Endometrium (tissue), 2 donors: ENCODE results near the gene BTBD2.

Experiments used
- FAIRE-seq: peaks from 2 replicates; lab custom pipeline; 2012; peaks lifted over from hg19 to GRCh38; lab: Jason Lieb, UNC
- donor health status: control.
- donor health status: control.

The BTBD2 gene

DNA sequence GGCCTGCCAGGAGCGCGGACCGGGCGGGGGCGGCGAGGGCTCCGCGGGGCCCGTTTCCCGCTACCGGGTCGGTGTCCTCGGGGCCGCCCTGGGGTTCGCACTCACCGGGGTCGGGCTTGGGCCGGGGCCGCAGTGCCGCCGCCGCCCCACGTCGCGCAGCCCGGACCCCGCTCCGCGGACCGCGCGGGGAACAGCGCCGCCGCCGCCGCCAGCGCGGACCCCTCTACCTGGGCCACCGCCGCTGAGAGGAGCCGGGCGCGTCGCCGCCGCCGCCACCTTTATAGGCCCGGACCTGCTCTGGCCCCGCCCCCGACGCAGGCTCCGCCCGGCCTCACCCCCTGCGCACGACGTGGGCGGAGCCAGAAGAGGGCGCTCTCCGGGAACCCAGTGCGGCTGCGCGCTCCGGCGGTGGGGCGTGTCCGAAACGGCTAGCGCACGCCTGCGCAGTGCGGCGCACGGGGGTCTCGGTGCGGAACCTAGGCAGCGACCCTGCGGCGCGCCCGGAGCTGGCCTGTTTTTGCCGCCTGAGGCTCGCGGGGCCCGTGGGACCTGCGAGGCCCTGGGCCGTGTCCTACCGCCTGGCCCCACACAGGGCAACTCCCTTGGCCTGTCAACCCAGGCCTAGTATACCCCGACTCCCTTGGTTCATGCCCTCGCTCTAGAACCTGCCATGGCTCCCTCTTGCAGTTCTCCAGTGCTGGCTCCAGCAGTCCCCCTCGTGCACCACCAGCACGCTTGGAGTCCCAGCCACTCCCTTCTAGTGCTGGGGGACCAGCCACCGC is 35.7 kb upstream of the BTBD2 start, which contains the start of gene MKNK2:
MKNK2 (minus strand) TSS at position 254 of the 782 bp plus-strand sequence. CDS start 393 bp downstream, outside the sequence.
- no peak for FAIRE-seq

DNA sequence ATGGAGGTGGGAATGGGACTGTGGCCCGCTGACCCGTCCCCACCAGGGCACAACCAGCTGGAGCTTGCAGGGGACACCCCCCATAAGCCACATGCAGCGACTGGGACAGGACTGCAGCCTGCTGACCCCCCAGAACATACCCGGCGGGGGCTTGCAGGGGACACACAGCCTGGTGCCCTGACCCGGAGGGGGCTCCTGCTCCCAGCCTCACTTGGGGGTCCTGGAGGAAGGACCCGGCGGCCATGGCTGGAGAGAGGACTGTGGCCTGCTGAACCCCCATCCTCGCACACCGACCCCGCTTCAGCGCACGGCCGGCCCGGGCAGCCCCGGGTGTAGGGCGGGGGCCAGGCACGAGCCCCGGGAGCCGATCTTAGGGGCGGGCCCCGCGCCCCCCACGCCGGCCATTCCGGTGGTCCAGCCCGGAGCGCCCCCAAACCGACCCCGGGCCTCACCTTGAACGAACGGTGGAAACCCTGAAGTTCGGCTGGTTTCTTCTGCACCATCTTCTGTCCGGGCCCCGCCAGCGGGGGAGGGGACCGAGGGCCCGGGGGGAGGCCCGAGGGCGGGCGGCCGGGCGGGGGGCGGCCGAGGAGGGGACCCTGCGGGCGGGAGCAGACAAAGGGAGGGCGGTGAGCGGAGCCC is 35.0 kb upstream of the BTBD2 start:
- no peak for FAIRE-seq

DNA sequence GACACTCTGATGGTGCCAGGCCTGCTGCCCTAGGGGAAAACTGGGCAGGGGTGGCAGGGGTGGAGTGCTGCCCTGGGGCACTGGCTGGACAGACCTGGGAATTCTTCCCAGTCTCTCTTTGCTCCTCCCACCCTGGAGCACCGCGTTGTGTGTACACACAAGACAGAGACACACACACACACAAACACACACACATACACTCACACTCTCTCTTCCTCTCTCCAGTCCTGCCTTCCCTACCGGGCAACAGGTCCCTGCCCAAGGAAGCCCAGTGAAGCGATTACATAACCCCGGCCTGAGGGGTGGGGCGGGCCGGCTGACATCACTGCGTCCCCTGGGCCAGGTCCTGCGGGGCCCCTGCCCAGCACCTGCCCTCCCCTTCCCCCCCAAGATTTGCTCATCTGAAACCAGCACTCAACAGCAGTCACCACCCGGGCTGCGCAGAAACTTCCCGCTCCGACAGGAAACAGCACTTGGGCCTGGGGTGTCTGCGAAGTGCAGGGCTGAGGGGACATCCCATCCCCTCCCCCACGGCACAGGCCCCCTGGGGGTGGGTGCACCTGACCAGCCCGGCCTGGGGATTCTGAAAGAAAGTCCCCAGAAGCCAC is 34.3 kb upstream of the BTBD2 start:
- FAIRE-seq, result no peak

DNA sequence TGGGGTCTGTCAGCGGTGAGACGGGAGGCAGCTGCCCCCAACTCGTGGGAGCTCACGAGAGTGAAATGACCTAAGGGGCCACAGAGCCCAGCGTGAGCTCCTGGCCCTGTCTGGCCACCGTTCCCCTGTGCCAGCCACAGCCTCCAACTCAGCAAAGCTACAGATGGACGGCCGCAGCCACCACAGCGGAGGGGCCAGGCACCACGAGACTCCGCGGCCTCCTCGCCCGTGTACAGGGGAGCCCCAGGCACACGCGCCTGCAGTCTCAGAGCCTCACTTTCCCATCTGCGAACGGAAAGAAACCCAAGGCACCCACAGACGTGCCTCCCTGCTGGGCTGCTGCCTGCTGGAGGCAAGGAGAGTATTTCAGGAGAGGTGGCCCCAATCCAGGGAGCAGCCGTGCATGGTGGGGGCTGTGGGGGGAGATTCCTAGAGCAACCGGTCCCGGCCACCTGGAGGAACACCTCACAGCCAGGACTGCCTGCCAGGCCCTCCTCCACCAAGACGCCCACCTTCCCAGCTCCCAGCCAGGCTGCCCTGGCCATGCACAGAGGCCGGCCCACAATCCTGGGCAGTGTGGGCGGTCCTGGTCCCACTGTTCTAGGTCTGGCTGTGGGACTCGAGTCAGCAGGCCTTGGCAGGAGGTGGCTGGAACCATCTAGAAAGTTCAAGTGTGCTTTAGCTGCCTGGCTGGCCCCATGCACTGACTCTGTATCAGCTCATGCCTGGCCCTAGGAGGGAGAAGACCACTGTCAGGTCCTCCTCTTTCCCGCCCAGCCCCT is 33.6 kb upstream of the BTBD2 start:
- FAIRE-seq, result no peak

DNA sequence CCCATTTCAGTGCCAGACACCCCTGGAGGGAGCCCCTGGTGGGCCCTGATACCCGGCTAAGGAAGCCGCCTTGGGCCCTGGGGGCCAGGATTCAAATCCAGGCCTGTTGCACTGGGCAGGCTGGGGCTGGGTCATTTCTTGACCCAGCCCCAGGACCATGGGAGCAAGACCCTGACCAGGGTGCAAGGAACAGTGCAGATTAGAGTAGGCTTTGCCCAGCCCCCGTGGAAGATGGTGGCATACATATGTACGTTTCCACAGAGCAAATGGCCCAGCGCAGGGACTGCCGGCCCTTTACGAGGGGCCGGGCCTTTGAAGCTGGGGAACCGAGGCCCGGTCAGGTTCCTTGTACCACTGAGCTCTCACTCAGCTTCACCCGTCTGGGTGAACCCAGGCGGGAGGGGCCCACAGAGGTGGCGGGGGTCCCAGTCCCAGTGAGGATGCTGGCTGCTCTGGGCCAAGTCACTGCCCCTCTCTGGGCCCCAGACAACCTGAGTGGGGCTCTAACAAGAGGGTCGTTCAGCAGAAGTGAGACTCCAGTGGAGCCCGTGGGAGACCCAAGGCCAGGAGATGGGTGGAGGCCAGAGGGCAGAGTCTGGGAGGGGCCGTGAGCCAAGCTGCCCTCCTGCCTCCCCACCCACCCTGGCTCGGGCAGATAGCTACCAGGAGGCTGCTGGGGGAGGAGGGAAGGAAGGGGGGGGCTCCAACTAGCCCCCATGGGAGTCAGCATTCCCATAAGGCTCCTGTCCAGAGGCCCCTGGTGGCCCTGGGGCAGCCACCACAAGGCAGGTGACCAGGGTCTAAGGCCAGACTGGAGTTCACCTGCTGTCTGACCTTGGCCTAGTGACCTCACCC is 32.8 kb upstream of the BTBD2 start:
- FAIRE-seq, result no peak

DNA sequence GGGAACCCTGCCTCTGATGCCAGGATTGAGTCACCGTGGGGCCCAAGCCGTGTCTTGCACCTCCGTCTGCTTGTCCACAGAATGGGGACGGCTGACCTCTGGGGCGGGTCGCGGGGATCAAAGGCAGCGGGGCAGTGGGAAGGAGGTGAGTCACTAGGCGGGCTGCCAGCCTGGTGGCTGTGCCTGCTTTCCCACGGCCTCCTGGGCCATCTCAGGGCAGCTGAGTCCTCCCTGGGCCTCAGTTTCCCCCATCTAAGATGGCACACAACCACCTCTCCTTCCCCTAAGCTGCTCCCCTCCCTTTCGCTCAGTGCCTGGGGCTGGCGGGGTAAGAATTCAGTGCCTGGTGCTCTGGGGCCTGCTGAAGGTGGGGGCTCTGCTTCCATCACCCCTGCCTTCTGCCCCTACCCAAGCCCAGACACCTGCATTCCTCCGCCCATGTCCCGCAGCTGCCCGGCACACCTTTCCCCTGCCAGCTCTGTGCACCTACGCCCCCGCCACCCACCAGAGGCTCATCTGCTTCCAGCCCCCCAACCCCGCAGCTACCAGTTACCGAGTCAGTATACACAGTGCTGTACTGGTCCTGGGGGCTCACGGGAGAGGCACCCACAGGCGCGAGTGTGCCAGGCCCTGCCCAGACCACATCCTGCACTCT is 32.1 kb upstream of the BTBD2 start:
- FAIRE-seq, result no peak

DNA sequence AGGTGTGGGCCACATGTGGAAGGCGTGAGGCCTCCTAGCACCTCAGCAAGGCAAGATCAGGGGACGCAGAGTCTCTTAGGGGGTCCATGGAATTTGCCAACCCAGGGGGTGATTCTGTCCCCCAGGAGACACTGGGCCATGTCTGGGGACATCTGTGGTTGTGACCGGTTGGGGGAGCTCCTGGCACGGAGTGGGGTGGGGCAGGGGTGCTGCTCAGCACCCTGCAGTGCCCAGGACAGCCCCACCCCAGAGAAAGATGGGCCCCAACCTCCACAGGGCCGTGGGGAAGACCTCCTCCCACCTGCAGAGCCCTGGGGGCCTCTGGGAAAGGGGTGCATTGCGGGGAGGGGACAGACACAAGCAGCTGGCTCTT is 31.5 kb upstream of the BTBD2 start:
- no peak for FAIRE-seq

DNA sequence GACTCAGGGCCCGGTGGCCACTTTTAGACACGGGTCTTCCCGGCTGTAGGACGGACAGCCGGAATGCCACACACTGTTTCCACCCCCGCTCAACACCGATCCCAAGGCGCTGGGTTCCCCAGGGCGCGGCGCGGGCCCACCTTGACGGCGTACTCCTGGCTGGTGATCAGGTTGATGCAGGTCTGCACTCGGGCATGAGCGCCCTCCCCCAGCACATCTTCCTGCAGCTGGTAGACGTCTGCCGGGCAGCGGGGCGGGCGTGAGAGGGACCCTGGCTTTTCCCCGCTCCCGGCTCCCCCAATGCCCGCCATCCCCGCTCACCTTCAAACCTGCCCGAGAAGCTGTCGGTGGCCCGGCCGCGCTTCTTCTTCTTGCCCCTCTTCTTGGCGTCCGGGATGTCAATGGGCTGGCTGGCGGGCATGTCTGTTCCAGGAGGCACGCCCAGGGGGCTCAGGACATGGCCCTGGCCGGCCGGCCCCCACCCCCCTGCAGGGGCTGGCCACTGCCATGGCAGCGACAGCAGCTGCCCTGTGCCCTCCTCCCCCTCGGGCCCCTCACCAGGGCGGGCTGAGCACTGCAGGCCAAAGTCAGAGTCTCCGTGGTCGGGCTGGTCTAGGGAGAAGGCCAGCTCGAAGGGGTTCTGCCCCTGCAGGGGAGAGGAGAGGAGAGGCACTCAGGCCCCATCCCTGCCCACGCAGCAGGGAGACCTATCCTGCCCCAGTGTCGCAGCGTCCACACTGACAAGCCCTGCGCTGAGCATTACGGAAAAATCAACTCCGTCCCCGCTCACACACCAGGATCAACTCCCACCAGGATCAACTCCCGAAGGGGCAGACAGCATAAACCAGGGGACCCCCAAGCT is 30.8 kb upstream of the BTBD2 start:
- no peak for FAIRE-seq

DNA sequence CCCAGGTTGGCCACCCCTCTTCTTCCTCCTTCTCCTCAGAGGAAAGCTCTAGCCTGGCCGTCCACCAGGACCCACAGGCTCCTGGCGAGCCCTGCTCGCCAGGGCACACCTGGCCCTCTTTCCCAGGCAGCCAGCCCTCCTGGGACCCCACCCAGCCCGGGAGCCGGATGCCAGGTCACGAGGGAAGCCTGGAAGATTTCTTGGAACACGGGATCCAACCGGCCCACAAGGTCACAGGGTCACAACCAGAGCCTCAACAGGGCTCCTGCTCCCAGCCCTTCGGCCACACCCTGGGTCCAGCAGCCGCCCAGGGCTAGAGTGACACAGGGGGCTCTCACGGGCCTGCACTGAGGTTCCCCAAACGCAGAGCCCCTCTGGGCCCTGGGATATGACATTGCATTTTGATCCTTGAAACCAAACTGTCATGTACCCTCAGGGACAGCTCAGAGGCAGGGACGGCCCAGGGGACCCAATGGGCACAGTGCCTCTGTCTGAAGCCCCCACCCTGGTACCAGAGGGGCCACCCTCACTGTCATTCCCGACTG is 30.1 kb upstream of the BTBD2 start:
- FAIRE-seq, result no peak

DNA sequence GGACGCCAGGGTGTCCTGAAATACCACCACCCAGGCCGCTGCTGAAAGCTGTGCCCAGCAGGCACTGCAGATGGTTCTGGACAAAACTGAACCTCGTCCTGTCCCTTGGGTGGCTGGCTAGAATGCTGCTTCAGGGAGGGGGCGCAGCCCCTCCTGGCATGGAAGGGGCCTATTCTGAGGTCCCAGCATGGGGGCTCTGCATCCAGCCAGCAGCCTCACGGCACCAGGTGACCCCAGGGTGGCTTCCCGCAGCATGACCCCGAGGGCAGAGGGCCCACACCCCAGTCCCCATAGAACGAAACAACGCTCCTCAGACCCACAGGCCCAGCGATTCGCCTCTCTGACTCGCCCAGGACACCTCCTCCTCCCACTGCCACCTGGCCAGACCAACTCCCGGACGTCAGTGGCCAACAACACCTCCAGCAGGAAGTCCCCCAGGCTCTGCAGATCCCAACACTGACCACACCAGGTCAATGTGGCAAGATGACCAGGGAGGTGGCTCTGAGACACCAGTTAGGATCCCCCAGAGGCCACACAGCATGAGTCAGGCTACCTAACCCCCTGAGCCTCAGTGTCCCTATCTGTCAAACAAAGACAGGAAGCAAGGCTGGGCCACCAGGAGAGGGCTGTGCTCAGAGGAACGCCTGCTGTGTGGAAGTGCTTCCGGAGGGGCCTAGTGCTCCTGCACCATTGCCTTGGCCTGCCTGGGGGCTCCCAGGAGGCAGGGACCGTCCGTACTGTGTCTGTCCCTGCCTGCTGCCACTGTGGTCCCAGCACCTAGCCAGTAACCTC is 29.4 kb upstream of the BTBD2 start:
- FAIRE-seq, result no peak

DNA sequence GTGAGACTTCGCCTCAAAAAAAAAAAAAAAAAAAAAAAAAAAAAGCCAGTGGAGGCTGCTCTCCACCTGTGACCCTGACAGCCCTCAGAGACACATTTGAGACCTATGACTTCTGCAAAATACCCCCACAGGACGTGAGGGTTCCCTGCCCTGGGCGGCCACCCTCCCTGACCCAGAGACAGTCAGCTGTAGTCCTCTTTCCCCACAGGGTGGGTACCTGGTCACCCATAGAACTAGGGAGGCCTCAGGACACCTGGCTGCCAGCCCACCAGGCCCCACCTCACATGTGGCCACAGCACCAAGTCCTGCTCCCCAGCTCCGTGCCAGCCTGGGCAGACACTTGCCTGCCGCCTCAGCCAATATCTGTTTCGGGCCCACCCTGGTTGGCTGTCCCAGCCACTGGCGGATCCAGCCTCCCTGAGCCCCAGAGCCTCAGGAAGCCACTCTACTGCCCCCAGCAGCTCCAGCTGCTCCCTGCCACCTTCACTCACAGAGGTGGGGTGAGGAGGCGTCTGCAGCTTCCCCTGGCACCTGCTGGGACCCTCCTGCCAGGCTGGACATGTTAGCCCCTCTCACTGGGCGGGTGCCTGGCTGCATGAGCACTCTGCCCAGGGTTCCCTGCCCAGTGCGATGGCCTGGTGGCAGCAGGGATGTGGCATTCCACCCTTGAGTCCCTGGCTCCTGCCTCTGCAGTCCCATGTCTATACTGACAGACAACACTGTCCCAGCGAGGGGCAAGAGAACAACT is 28.6 kb upstream of the BTBD2 start:
- no peak for FAIRE-seq

DNA sequence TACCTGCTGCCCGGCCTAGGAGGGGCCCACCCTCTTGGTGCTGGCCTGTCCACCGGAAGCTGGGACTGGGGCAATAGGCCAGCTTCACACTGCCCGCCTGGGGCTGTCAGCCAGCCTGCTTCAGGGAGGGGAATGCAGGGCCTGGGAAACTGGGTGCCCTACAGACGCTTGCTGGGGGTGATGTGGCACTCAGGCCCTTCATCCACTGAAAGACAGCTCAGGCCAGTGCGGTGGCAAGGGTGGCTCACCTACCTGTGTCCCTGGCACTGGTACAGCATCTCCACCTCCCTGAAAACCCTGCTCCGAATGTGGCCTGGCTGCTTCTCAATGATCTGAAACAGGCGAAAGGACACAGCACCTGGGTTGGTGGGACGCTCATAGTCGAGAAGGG is 27.7 kb upstream of the BTBD2 start:
- no peak for FAIRE-seq

DNA sequence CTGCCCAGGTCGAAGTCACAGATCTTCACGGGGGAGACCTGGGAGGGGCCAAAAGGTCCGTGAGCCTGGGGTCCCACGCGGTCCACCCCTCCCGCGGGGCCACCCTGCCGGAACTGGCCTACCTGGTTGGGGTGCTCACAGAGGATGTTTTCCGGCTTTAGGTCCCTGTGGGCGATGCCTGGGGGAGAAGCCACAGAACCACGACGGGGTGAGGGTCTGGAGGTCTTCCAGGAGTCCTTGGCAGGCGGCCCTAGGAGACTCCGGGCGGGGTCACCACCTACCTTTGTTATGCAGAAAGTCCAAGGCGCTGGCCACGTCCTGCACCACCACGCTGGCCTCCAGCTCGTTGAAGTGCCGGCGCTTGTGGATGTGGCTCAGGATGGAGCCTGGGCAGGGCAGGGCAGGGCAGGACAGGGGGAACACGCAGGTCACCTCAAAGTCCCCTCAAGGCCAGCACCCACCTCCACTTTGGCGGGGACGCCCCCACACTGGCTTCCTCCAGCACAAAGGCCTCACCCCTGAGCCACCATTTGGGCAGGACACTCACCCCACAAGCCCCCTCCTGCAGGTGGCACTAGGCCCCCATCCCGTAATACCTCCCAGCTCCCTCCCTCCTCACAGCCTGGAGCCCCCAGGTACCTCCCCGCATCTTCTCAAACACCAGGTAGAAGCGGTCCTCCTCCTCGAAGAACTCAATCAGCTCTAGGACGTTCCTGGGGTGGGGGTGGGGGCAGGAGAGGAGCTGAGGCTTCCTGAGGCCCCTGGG is 27.2 kb upstream of the BTBD2 start:
- no peak for FAIRE-seq

DNA sequence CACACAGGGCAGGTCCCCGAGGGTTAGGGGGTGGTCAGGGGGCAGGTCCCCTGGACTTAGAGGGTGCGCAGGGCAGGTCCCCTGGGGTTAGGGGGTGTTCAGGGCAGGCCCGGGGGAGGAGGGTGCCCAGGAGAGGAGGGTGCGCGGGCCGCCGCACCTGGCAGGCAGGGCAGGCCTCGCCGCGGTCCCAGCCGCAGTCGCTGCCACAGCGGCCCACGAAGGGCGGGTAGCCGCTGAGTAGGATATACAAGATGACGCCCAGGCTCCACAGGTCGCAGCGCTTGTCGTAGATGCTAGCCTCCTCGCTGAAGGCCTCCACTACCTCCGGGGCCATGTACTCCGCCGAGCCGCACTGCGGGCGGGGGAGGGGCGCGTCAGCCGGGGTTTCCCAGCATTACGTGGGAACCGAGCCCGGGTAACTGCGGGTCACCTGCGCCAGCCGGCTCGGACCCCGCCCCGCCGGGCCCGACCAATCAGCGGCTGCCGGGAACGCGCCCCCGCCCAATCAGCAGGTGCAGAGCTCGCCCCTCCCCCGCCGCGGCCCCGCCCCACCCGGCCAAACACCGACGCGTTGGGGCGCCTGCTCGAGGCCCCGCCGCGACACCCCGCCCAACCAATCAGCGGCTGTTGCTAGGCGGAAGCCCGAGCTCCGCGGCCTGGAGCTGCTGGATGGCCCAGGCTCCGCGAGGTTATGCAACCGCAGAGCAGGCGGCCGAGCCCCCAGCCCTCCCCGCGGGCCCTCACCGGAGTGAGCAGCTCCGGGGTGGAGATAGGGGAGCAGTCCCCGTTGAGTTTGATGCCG is 26.4 kb upstream of the BTBD2 start:
- no peak for FAIRE-seq

DNA sequence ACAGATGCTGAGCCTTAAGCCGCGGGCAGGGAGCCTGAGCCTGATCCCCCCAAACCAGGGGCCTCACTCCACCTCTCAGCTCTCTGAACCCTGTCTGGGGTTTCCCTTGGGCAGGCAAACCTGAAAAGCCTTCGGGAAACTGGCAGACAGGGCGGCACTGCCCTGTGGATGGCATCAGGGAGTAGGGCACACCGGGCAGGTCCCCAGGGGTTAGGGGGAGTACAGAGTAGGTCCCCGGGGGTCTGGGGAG is 25.8 kb upstream of the BTBD2 start:
- no peak for FAIRE-seq

DNA sequence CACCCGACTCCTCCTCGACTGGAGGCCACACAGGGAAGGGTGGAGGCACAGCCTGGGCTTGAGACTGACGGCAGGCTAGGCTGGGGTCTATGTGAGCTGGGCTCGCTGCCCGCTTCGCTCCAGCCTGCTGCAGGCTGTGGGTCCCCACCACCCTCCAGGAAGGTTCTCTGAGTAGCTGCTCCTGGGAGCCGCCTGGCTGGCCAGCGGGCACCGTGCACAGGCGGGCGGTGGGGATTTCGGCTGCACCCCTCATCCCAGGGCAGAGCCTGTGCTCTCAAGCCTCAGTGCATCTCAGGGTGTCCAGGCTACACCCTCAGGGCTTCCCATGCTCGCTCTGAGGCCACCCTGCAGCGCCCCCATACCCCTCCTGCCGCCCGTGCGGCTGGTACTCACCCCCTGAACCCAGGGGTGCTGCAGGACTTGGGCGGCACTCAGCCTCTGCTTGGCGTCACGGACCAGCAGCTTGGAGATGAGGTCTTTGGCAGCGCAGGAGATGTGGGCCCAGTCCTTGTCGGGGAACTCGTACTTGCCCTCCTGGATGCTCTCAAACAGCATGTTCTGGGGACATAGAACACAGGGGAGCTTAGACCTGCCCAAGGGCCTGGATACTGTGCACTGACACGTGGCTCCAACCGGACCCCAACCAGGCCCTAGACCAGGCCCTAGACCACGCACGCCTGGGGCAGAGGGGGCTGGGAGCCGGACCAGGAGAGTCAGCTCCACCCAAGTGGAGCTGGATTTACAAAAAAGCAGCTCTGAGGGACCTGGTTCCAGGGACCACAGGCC is 25.3 kb upstream of the BTBD2 start:
- no peak for FAIRE-seq
